Activated CD4-positive, alpha-beta T cell treated with anti-CD3 and anti-CD28 coated beads, Interleukin-2, amount 50 U/mL, for 1 hour (primary cell): ENCODE data around the gene HPF1.

Experiments
- DNase-seq: peaks from one replicate; pipeline ENCODE4 v3.0.0-alpha.2; 2020

The HPF1 gene

DNA sequence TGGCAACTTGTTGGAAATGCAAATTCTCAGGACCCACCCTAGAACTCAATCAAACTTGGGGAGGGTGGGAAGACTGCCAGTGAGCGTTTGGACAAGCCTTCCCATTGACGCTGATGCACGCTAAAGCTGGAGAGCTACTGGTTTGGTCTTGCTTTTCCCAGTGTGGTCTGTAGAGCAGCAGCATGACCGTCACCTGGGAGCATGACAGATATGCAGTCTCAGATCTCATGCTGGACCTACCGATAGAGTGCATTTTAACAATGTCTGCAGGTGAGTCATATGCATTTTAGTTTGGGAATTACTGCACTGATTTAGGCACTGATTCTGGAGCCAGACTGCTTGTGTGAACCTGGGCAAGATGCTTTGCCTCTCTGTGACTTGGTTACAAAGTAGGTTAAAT lies 27.2 kb downstream of the HPF1 start:
- DNase-seq: no peak

DNA sequence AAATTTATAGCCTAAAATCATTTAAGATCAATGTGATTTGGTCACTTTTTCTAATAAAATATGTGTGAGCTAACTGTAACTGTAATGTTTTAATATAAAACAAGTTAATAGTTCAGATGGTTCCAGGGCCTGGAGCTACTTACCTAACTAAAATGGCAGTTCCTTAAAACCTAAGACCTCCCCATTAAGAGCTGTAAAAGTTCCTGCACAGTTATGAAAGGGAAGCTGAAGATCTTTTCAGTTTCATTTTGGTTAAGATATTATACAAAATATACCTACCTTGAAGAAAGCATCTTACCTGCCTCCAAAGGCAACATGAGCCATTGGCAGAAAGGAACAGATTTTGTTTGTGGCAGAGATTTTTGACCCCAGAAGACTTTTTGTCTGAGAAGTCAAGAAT lies 30.1 kb downstream of the HPF1 start:
- DNase-seq: no peak

DNA sequence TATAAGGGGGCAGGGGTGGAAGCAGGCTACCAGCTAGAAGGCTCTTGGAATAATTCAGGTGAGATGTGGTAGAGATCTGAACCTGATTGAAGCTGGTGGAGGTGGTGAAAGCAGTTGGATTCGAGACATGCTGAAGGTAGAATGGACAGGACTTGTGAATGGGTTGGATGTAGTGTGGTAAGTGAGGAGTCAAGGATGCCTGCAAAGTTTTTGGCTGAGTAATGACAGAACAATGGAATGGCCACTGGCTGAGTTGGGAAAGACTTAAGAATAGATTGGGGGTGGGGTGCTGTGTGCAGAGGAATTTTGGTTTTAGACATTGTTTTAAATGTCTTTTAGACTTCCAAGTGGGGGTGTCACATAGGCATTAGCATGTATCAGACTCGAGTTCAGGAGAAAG lies 33.5 kb downstream of the HPF1 start:
- no peak for DNase-seq

DNA sequence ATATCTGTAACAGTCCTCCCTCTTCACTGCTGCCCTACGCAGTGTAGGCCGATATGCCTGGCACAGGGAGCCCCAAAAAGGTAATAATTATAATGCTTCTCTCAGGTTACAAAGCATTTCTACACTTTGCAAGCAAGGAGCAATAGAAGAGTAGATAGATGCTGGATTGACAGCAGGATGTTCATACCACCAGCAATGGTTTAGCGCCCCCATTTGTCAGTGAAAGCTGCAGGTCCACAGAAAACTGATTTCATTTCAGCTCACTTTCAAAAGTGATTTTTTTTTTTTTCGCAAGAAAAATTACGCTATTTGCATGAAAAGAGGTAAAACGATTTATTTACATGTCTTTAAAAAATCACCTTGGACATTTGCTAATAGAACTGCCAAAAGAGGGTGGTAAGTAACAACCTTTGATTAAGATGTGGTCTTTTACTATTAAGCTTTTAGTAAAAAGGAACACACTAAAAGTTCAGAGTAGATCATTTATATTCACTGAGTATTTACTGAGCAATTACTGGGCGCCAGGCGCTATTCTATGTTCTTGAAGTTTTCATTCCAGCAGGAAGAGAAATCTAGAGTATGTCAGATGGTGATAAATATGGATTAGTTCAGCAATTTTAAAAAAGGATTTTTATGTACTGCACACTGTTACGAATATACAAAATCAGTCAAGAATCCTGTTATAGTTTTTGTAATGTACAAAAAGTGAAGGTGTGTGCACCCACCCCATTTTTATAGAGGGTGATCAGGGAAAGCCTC lies 34.4 kb downstream of the HPF1 start:
- no peak for DNase-seq

DNA sequence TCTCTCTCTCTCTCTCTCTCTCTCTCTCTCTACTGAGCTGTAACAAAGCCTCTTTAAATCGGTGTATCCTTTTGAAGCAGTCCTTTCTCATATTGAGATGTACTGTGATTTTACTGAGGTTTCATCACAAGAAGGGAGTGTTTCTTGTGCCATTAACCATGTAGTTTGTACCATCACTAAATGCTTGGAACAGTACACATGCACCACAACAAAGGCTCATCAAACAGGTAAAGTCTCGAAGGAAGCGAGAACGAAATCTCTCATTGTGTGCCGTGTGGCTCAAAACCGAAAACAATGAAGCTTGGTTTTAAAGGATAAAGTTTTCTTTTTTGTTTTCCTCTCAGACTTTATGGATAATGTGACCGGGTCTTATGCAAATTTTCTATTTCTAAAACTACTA lies 37.2 kb downstream of the HPF1 start:
- no peak for DNase-seq

DNA sequence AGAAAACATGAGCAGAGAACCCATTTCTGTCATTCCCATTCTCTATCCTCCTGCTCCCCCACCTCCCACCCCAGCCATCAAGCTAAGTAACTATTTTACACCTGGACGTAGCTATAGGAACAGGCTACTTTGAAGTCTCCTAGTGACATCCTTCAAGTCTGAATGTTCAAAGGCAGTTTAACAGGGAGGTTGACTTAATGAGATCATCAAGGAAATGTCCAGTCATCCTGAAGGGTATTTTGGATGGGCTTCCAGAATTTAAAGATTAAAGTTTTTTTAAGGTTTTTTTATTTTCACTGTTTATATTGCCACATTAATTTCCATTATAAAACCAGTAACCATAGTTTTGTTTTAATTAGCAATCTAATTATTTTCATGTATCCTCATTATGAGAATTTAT lies 41.1 kb downstream of the HPF1 start:
- no peak for DNase-seq

DNA sequence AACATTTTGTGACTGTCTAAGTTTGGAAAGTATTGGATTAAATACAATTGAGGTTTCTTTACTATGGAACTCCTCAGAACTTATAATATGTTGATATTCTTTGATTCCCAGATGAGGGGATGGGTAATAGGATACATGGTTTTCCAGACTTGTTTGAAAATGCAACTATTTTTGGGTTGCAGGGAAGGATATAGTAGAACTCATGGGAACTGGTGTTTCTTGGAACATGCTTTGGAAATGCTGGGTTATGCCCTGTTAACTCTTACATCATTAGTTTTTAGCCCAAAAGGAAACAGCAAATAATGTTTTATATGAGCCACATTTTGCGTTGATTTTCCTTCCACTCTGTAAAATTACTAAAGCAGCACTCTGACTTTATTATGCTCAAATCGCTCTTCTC lies 41.9 kb downstream of the HPF1 start:
- DNase-seq: no peak

DNA sequence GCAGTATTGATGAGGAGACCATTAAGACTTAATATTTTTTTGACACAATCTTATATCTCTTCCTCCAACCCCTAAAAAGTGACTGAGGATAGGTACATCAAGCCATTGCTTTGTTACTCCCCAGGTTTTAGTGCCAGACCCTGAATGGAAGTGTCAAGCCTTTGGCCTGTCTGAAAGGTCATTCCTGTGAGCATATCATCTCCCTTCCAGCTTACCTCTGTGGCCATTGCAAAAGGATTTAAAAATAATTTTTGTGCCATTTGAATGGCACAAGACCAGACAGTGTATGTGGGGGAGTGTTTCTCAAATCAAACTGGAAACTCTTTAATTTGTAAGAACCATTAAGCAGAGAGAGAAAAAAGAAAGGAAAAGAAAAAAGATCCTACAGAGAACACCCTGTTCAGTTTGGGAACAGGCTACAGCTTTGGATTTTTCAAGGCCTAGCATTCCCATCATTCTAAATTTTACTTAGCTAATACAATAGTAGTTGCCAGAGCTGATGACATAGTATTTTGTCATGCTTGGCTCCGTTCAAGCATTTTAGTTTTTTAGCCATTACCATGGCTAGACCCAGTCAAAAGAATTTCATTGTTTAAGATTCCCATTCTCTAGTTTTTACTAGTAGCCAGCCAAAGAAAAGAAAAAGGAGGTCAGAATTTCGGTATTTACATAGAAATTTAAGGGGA lies 49.6 kb downstream of the HPF1 start:
- DNase-seq: no peak

DNA sequence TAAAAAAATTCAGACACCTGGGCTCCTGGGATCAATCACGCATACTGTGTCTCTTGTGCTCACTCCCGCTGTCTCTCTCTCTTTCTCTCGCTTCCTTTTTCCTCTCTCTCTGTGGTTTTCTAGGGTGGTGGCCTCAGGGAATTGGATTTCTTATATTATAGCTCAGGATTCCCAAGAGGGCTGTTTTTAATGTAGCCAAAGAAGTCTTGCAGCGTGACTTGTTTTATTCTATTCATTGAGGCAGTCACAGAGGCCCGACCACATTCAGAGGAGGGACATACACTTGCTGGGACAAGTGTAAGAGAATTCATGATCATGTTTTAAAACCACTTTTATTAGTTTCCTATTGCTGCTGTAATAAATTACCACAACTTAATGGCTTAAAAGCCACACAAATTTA lies 59.4 kb downstream of the HPF1 start:
- no peak for DNase-seq

DNA sequence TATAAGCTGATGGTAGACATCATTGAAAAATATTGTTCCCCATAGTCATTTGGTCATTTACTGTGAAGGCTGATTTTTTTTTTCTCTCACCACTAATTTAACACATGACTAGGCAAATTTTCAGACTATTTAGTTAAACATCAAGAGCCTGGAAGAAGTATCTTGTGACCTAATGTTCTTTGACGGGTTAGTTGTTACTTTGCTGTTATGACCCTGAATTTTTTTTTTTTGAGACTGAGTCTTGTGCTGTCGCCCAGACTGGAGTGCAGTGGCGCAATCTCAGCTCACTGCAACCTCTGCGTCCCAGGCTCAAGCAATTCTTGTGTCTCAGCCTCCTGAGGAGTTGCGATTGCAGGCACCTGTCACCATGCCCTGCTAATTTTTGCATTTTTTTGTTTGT lies 67.0 kb downstream of the HPF1 start:
- no peak for DNase-seq

DNA sequence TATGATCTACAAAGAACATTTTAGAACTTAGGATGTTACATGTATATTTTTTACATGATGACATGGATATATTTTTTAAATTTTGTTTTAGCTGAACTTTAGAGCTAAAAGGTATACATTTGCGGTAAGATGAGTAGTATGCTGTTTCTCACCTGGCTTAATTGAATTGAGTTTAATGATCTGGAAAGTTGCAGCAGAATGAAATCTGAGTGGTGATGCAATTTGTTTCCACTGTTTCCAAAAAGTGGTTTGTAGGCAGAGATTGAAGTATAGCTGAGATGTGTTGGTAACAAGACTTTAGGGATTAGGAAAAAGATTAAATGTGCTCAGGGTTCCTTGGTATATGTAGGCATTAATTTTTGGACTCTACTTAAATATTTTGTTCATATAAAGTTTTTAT lies 68.1 kb downstream of the HPF1 start:
- no peak for DNase-seq

DNA sequence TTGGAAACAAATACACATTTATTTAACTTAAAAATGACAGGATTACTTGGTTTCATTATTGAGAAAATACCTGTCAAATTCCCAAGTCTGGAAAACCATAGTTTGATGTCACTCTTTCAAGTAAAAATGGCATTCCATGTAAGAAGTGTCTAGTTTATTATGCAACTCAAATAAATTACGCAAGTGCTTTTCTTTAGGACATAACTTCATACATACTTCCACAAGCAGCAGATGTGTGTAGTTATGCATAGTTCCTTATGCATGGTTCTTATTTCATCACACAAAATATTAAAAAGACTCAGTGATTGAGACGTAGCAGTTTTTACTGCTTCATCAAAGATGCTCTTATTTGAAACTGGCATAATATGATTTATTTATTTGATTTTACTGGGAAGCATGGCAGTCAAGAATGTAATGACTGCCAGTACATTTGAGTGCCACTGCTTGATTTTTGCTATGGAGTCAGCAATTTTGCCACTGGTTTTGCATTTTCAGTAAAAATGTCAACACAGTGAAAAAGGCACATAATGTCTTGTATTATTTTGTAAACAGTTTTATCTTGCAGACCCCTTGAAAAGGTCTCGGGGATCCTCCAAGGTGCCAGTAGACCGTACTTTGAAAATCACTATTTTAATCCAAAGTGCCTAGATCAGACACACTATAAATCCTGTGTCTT lies 75.2 kb downstream of the HPF1 start:
- DNase-seq: no peak
